Fibroblast of lung (primary cell): ENCODE data around the gene TULP1. TPM values are rescaled to one million over a fixed set of nuclear protein-coding genes. Genes with fewer than 3 reads are reported as not detected.
A peak's percentile ranks its signal among the peaks of the same experiment; 100 is the strongest.

ENCODE experiments used
- DNase-seq, 2 donors: peaks; one replicate each; pipeline versions ENCODE4 v3.0.0 to v3.0.0-alpha.2; 2010; ENCODE audit warnings: low read depth in 2 of 2
- H2AFZ ChIP-seq: 2 replicates; pipeline ENCODE4 v1.5.1; 2012; ENCODE audit warnings: low read length, control low read depth, inconsistent platforms
- H3K27ac ChIP-seq: 2 replicates; pipeline ENCODE4 v1.5.1; 2011; ENCODE audit warnings: low read length, control low read depth; ENCODE audit not compliant: insufficient read depth
- H3K27me3 ChIP-seq: 2 replicates; pipeline ENCODE4 v1.5.1; 2011; ENCODE audit warnings: mild to moderate bottlenecking, low read length; ENCODE audit not compliant: control insufficient read depth, insufficient read depth
- H3K36me3 ChIP-seq: 2 replicates; pipeline ENCODE4 v1.5.1; 2011; ENCODE audit warnings: low read length; ENCODE audit not compliant: control insufficient read depth, insufficient read depth
- H3K4me1 ChIP-seq: 2 replicates; pipeline ENCODE4 v1.5.1; 2011; ENCODE audit warnings: low read length; ENCODE audit not compliant: control insufficient read depth, insufficient read depth; ENCODE audit errors: extremely low read depth
- H3K4me2 ChIP-seq: 2 replicates; pipeline ENCODE4 v1.5.1; 2011; ENCODE audit warnings: low read length, control low read depth; ENCODE audit not compliant: insufficient read depth; ENCODE audit errors: extremely low read depth
- H3K4me3 ChIP-seq, 4 experiments: fragments of 200-600 bp in 1 of 4; sonication (generic) in 1 of 4; replicated peaks in 1 of 4; 2 replicates each; pipeline ENCODE4 v1.5.1; 2011 to 2016; ENCODE audit warnings: low read length in 4 of 4, low read depth in 3 of 4, mild to moderate bottlenecking in 3 of 4, control low read depth in 2 of 4, inconsistent platforms in 1 of 4, mixed read lengths in 1 of 4; ENCODE audit not compliant: insufficient read depth in 1 of 4; ENCODE audit errors: control extremely low read depth in 1 of 4
- H3K79me2 ChIP-seq: 2 replicates; pipeline ENCODE4 v1.5.1; 2012; ENCODE audit warnings: mild to moderate bottlenecking, low read length, inconsistent platforms; ENCODE audit not compliant: control insufficient read depth, insufficient read depth
- H3K9ac ChIP-seq: 2 replicates; pipeline ENCODE4 v1.5.1; 2011; ENCODE audit warnings: mild to moderate bottlenecking, low read length, control low read depth; ENCODE audit not compliant: insufficient read depth
- H3K9me3 ChIP-seq: 2 replicates; pipeline ENCODE4 v1.5.1; 2012; ENCODE audit warnings: low read depth, low read length; ENCODE audit not compliant: control insufficient read depth, insufficient read depth
- H4K20me1 ChIP-seq: 2 replicates; pipeline ENCODE4 v1.5.1; 2011; ENCODE audit warnings: low read length; ENCODE audit not compliant: control insufficient read depth, insufficient read depth; ENCODE audit errors: extremely low read depth
- EZH2 ChIP-seq: IDR thresholded peaks from 2 replicates; pipeline ENCODE4 v1.5.1; 2012; ENCODE audit warnings: low read length, control low read depth, mild to moderate bottlenecking; ENCODE audit errors: missing control alignments
- polyA plus RNA-seq, 2 donors: library from polyadenylated mRNA; depleted of rRNA in 1 of 2; stranded (reverse) in 1 of 2; unstranded in 1 of 2; fragments of >200 nt; gene quantifications; 2 replicates each; pipeline ENCODE4 v1.2.1, GENCODE V29; 2011 to 2012; ENCODE audit warnings: missing spikeins in 1 of 2
- total RNA-seq: library from RNA; depleted of rRNA; stranded (reverse); fragments of >200 nt; gene quantifications from 2 replicates; pipeline ENCODE4 v1.2.1, GENCODE V29; 2014
- TF ChIP-seq, protein P1 (sequence below), 2 donors: IDR thresholded peaks in 1 of 2; conservative IDR thresholded peaks in 1 of 2; 1 replicate in 1 of 2; 2 replicates in 1 of 2; pipeline ENCODE4 v1.5.1; 2011 to 2012; ENCODE audit warnings: low read length in 2 of 2, control low read depth in 1 of 2, inconsistent platforms in 1 of 2, low read depth in 1 of 2, mild to moderate bottlenecking in 1 of 2

Gene TULP1
- total and polyA plus RNA-seq, 2 donors (not counting 1 experiment from before 2014, with no cell fraction given): not detected

- Histone ChIP-seq H3K4me3 (no peak overlapping the region), H3K4me1 (no peaks in the 10 kb centered on the region), H4K20me1 (no peaks in the 10 kb centered on the region), H3K36me3 (no peaks in the 10 kb centered on the region), H3K4me2 (no peak overlapping the region), H3K27me3 (no peaks in the 10 kb centered on the region), H2AFZ (no peak overlapping the region), H3K9me3 (no peaks in the 10 kb centered on the region), H3K27ac (no peak overlapping the region), H3K9ac (no peak overlapping the region), H3K79me2 (no peaks in the 10 kb centered on the region)
- no peak for DNase-seq
- TF ChIP-seq EZH2: no peak
- TF ChIP-seq, protein P1, sequence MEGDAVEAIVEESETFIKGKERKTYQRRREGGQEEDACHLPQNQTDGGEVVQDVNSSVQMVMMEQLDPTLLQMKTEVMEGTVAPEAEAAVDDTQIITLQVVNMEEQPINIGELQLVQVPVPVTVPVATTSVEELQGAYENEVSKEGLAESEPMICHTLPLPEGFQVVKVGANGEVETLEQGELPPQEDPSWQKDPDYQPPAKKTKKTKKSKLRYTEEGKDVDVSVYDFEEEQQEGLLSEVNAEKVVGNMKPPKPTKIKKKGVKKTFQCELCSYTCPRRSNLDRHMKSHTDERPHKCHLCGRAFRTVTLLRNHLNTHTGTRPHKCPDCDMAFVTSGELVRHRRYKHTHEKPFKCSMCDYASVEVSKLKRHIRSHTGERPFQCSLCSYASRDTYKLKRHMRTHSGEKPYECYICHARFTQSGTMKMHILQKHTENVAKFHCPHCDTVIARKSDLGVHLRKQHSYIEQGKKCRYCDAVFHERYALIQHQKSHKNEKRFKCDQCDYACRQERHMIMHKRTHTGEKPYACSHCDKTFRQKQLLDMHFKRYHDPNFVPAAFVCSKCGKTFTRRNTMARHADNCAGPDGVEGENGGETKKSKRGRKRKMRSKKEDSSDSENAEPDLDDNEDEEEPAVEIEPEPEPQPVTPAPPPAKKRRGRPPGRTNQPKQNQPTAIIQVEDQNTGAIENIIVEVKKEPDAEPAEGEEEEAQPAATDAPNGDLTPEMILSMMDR (conservative IDR thresholded peaks at IDR 0.05 in 1 of 2, IDR thresholded peaks at IDR 0.05 in 1 of 2; ENCODE audit: low read depth in 1 of 2, low read length in 2 of 2): no peak
Measured at GRCh38 chr6:35553315-35553714, 40.6 kb upstream of the TULP1 start.

- DNase-seq: peak in 1 of 2 donors; percentile 57
- Histone ChIP-seq H3K79me2 (no peaks in the 10 kb centered on the region), H4K20me1 (no peaks in the 10 kb centered on the region), H3K27ac (no peak overlapping the region), H3K9me3 (no peaks in the 10 kb centered on the region), H3K4me1 (no peaks in the 10 kb centered on the region), H3K36me3 (no peaks in the 10 kb centered on the region), H3K4me2 (no peak overlapping the region), H3K4me3 (no peak overlapping the region), H3K27me3 (no peaks in the 10 kb centered on the region), H2AFZ (no peak overlapping the region), H3K9ac (no peak overlapping the region)
- TF ChIP-seq EZH2: no peak
- TF ChIP-seq, protein P1 (conservative IDR thresholded peaks at IDR 0.05 in 1 of 2, IDR thresholded peaks at IDR 0.05 in 1 of 2; ENCODE audit: low read depth in 1 of 2, low read length in 2 of 2): peak; percentile 70 to 97
Measured at GRCh38 chr6:35552285-35552917, 39.7 kb upstream of the TULP1 start.

GRCh38 chr6:35550437-35550836 is 37.7 kb upstream of the TULP1 start:
- no peak for DNase-seq
- Histone ChIP-seq H3K36me3 (no peaks in the 10 kb centered on the region), H3K9ac (no peak overlapping the region), H3K9me3 (no peaks in the 10 kb centered on the region), H2AFZ (no peak overlapping the region), H3K27ac (no peak overlapping the region), H3K4me2 (no peak overlapping the region), H3K4me3 (no peak overlapping the region), H3K79me2 (no peaks in the 10 kb centered on the region), H3K4me1 (no peaks in the 10 kb centered on the region), H4K20me1 (no peaks in the 10 kb centered on the region), H3K27me3 (no peaks in the 10 kb centered on the region)
- TF ChIP-seq EZH2: no peak
- TF ChIP-seq, protein P1 (conservative IDR thresholded peaks at IDR 0.05 in 1 of 2, IDR thresholded peaks at IDR 0.05 in 1 of 2; ENCODE audit: low read depth in 1 of 2, low read length in 2 of 2): no peak
